Measurements from ENCODE around the gene KLF1.
A peak's percentile ranks its signal among the peaks of the same experiment; 100 is the strongest.
"Not testable (repeated sequence)": the region's sequence is repeated elsewhere in the genome, so short reads cannot be mapped to it uniquely, and the experiment has no call there.

KLF1 gene

GRCh38 chr19:12890787-12891552 lies 4.0 kb upstream of the KLF1 start, which contains the start of gene GCDH:
Gene GCDH (plus strand): TSS chr19:12891160. CDS start chr19:12891305, 145 bp downstream.
- peak; percentile 98 to 99 for DNase-seq

GRCh38 chr19:12890299-12890786 lies 3.3 kb upstream of the KLF1 start:
- DNase-seq = not testable (repeated sequence)

- no peak for DNase-seq
Observed at GRCh38 chr19:12888006-12888603, 1.1 kb upstream of the KLF1 start.

- DNase-seq = no peak
Observed at GRCh38 chr19:12886651-12886968, 391 bp downstream of the KLF1 start.

- no peak for DNase-seq
Observed at GRCh38 chr19:12885749-12886650, 1.0 kb downstream of the KLF1 start.

DNA sequence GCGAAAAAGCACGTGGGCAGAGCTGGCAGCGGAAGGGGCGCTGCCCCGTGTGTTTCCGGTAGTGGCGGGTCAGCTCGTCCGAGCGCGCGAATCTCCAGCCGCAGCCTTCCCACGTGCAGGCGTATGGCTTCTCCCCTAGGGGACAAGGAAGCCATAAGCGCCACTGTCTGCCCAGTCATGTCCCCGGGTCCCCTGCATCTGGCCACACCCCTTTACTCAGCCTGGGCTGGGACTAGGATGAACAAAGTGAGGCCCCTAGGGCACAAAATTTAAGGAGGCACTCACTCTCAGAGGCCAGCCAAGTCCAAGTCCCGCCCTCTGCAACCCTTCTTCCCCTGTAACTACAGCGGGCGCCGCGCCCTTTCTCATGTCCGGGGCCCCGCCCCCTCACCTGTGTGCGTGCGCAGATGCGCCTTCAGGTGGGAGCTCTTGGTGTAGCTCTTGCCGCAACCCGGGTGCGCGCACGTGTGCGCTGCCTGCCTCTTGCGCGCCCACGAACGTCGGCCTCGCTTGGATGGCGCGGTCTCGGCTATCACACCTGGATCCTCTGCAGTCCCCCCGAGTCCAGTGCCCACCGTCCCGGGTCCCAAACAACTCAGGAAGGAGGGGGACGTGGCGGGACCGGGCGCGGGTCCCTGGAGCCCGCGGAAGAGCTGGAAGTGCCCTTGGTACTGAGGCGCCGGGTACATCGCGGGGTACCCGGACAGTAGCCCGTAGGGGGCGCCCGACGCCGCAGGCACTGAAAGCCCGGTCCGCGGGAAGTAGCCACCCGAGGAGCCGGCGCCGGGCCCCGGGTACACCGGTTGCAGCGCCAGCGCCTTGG lies 1.9 kb downstream of the KLF1 start:
- DNase-seq = peak; percentile 39 to 79

DNA sequence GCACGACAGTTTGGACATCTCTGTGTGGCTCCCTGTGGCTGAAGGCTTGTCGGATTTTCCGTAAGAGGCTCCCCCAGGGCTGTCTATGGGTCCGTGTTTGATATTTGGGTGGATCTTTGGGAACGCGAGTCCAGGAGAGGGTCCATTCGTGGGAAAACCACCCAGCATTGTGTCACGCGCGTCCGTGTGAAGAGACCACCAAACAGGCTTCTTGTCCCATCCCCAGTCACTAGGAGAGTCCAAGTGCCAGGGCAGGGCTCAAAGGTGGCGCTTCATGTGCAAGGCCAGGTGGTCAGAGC lies 2.4 kb downstream of the KLF1 start:
- no peak for DNase-seq

DNA sequence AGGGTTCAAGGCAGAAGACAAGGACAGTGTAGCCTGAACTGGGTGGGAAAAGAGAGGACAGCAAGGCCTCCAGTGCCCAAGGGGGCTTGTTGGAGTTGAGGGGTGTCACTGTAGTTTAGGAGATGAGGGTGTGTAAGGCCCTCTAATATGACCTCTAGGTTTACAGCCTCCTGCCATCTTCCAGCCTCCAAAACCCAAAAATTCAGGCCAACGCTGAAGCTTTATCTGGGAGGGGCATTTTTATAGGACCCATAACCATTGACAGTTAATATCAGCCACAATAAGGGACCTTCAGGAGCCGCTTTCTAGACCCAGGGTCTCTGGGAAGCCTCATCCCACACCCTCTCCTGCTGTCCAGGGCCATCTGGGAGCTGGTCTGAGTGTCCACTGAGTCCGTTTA lies 2.8 kb downstream of the KLF1 start:
- no peak for DNase-seq

DNA sequence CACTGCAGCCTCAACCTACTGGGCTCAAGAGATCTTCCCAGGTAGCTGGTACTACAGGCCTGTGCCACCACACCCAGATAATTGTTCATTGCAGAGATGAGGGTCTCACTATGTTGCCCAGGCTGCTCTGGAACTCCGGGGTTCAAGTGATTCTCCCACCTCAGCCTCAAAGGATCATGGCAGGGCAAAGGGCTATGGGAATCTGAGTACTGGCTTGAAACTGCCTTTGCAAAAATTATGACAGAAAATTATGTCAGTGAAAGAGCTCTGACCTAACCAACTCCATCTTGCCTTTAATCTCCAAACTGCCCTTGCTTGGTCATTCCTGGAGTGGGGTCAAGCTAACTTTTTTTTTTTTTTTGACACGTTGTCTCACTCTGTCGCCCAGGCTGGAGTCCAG lies 4.4 kb downstream of the KLF1 start:
- no peak for DNase-seq

- peak; percentile 92 to 96 for DNase-seq
Observed at GRCh38 chr19:12881172-12881808, 5.7 kb downstream of the KLF1 start, which contains the start of gene DNASE2. Gene DNASE2 (minus strand): TSS chr19:12881449. CDS start chr19:12881375, 74 bp downstream.

DNA sequence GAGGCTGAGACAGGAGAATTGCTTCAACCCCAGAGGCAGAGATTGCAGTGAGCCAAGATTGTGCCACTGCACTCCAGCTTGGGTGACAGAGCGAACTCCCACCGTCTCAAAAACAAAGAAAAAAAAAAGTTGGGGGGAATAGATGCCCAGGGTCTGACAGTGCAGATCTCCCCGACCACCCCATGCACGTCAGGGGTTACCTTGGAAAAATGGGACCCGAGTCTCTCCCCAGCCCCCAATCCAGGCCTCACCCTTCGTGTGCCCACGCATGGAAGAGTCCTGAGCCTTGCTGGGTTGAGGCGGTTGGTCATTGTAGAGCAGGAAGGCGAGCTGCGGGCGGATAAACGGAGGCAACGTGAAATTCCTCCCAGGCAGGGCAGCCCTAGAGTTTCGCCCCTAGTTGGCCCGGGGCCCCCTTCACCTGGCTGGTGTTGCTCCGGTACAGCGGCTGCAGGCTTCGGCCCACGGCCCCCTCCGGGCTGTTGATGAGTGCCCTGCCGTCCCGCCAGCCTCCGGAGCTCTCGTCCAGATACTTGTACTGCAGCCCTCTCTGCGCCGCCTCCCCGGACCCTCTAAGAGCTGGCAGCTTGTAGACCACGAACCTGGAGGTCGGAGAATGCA lies 6.3 kb downstream of the KLF1 start:
- no peak for DNase-seq

DNA sequence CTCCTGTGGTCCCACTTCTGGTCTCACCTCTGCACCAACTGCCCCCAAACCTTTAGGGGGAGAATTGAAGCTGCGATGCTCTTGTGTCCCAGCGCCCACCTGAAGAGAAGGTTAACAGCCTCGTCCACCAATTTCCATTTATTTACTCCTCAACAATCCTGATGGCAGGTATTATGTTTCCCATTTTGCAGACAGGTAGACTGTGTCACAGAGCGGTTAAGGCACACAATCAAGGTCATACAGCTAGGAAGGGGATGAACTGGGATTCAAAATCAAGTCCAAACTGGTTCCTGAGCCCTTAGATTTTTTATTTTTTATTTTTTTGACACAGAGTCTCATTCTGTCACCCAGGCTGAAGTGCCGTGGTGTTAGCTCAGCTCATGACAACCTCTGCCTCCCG lies 11.9 kb downstream of the KLF1 start:
- DNase-seq = no peak

GRCh38 chr19:12873891-12874745 lies 12.9 kb downstream of the KLF1 start:
- DNase-seq = no peak

GRCh38 chr19:12872941-12873890 lies 13.8 kb downstream of the KLF1 start:
- DNase-seq = peak; percentile 51 to 60

- no peak for DNase-seq
Observed at GRCh38 chr19:12872255-12872654, 14.7 kb downstream of the KLF1 start.

DNA sequence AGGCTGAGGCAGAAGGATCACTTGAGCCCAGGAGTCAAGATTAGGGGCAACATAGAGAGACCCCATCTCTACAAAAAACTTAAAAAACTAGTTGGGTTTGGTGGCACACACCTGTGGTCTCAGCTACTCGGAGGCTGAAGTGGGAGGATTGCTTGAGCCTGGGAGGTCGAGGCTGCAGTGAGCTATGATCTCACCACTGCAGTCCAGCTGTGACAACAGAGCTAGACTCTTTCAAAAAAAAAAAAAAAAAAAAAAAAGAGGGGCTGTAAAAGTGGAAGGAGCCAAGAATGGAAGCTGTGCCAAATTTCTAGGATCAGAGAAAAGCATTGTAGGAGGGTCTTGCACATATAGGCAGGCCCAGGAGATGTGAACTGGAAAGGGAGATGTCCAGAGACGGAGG lies 15.3 kb downstream of the KLF1 start:
- DNase-seq = no peak

GRCh38 chr19:12868540-12869112 lies 18.4 kb downstream of the KLF1 start:
- DNase-seq = no peak

DNA sequence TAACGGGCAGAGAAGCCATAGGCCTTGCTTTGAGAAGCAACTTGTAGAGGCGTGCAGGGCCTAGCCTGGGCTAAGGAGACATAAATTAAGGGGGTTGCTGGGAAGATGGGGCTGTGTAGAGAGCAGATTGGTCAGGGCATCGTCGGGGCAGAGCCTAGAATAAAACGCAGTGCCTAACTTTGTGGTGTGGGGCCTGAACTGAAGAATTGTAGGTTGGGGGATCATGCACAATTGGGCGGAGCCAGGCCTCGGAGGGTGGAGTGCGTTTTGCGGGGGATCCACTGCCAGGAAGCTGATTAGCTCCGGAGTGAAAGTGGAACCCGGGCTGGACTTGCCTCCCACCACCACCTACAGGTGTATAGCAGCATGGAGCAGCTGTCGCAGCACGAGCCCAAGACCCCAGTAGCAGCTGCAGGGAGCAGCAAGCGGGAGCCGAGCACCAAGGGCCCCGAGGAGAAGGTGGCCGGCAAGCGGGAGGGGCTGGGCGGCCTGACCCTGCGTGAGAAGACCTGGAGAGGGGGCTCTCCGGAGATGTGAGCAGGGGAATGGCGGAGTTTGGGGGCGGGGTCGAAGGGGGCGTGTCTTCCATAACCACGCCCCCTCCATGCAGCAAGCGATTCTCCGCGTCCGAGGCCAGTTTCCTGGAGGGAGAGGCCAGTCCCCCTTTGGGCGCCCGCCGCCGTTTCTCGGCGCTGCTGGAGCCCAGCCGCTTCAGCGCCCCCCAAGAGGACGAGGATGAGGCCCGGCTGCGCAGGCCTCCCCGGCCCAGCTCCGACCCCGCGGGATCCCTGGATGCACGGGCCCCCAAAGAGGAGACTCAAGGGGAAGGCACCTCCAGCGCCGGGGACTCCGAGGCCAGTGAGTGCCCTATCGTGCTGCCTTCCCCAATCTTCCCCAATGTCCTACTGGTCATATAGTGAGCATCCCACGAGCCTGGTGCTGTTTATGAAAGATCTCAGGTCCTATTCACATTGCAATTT lies 19.6 kb downstream of the KLF1 start:
- peak; percentile 41 to 68 for DNase-seq
